SU-DHL-6 (cell line): ENCODE measurements around the gene AJUBA.

Experiments used
- H2AFZ ChIP-seq: fragments of 200-600 bp; sonication (generic); 2 replicates; pipeline ENCODE4 v1.6.1; 2014; ENCODE audit warnings: low read depth, mild to moderate bottlenecking, moderate library complexity, mixed read lengths, antibody characterized with exemption, low read length; ENCODE audit not compliant: severe bottlenecking
- H3F3A ChIP-seq: fragments of 200-600 bp; shearing (Covaris generic); 2 replicates; pipeline ENCODE4 v1.6.0; 2016; ENCODE audit warnings: antibody characterized with exemption, mild to moderate bottlenecking; ENCODE audit not compliant: insufficient read depth
- H3K27ac ChIP-seq: fragments of 200-600 bp; sonication (generic); 2 replicates; pipeline ENCODE4 v1.5.1; 2016; ENCODE audit warnings: low read depth, mild to moderate bottlenecking, low read length, moderate library complexity, mixed read lengths
- H3K27me3 ChIP-seq: fragments of 200-600 bp; sonication (generic), shearing (Covaris generic); 2 replicates; pipeline ENCODE4 v1.6.0; 2014; ENCODE audit warnings: mild to moderate bottlenecking, low read length
- H3K36me3 ChIP-seq: fragments of 200-600 bp; sonication (generic); 2 replicates; pipeline ENCODE4 v1.6.1; 2014; ENCODE audit warnings: mild to moderate bottlenecking, low read length, mixed read lengths
- H3K4me2 ChIP-seq: fragments of 300-600, 200-600 bp; shearing (Covaris generic), sonication (generic); 2 replicates; pipeline ENCODE4 v1.6.0; 2014; ENCODE audit warnings: low read length, low read depth, mild to moderate bottlenecking; ENCODE audit not compliant: poor library complexity, severe bottlenecking
- H3K4me3 ChIP-seq: fragments of 200-600 bp; sonication (generic); 2 replicates; pipeline ENCODE4 v1.5.1; 2014; ENCODE audit warnings: antibody characterized with exemption, low read length, mild to moderate bottlenecking, mixed read lengths; ENCODE audit not compliant: insufficient read depth, poor library complexity, severe bottlenecking
- H3K79me2 ChIP-seq: fragments of 200-600 bp; sonication (generic); 2 replicates; pipeline ENCODE4 v1.6.1; 2014; ENCODE audit warnings: mild to moderate bottlenecking, low read length, moderate library complexity; ENCODE audit not compliant: insufficient read depth
- H3K9ac ChIP-seq: fragments of 200-600 bp; sonication (generic); 2 replicates; pipeline ENCODE4 v1.7.0; 2014; ENCODE audit warnings: mild to moderate bottlenecking, low read length
- H3K9me2 ChIP-seq: fragments of 200-600 bp; sonication (generic); replicated peaks from 2 replicates; pipeline ENCODE4 v1.6.1; 2014; ENCODE audit warnings: low read length; ENCODE audit not compliant: insufficient read depth
- H3K9me3 ChIP-seq: fragments of 200-600 bp; sonication (generic); 2 replicates; pipeline ENCODE4 v1.6.1; 2014; ENCODE audit warnings: low read length, mixed read lengths; ENCODE audit not compliant: insufficient read depth
- H4K20me1 ChIP-seq: fragments of 200-600 bp; sonication (generic); 2 replicates; pipeline ENCODE4 v1.6.1; 2014; ENCODE audit warnings: low read depth, mild to moderate bottlenecking, antibody characterized with exemption, low read length, moderate library complexity, mixed read lengths
- CTCF ChIP-seq: fragments of 200-600 bp; sonication (generic); IDR thresholded peaks from one replicate; pipeline ENCODE4 v1.5.1; 2017; ENCODE audit warnings: antibody characterized with exemption, mild to moderate bottlenecking, low read length, moderate library complexity; ENCODE audit not compliant: insufficient read depth, poor library complexity, severe bottlenecking
- EZH2phosphoT487 ChIP-seq: fragments of 200-600 bp; sonication (generic), shearing (Covaris generic); conservative IDR thresholded peaks from 2 replicates; pipeline ENCODE4 v1.6.1; 2018; ENCODE audit warnings: mild to moderate bottlenecking, antibody characterized with exemption, low read length, moderate library complexity, mixed read lengths

Gene AJUBA

GRCh38 chr14:22973217-22974032, 8.9 kb downstream of the AJUBA start:
- no peak overlapping the region for H3K9ac ChIP-seq
- no peaks in the 10 kb centered on the region for H3K9me2 ChIP-seq
- H3K27ac ChIP-seq: no peak overlapping the region
- H3K9me3 ChIP-seq: no peaks in the 10 kb centered on the region
- no peak overlapping the region for H3K4me2 ChIP-seq
- H3K36me3 ChIP-seq: no peaks in the 10 kb centered on the region
- H2AFZ ChIP-seq: no peak overlapping the region
- H4K20me1 ChIP-seq: no peaks in the 10 kb centered on the region
- H3F3A ChIP-seq: no peaks in the 10 kb centered on the region
- H3K27me3 ChIP-seq: no peaks in the 10 kb centered on the region
- H3K79me2 ChIP-seq: no peaks in the 10 kb centered on the region
- TF ChIP-seq CTCF (peak; percentile 52), EZH2phosphoT487 (no peak)
- H3K4me3 ChIP-seq: no peak overlapping the region

GRCh38 chr14:22972313-22972930, 9.9 kb downstream of the AJUBA start:
- Histone ChIP-seq H3K36me3 (no peaks in the 10 kb centered on the region), H3K27ac (no peak overlapping the region), H3K9me2 (no peaks in the 10 kb centered on the region), H3K4me2 (no peak overlapping the region), H3K9ac (no peak overlapping the region), H3K4me3 (no peak overlapping the region), H3K9me3 (no peaks in the 10 kb centered on the region), H3K27me3 (no peaks in the 10 kb centered on the region), H3K79me2 (no peaks in the 10 kb centered on the region), H2AFZ (no peak overlapping the region), H3F3A (no peaks in the 10 kb centered on the region), H4K20me1 (no peaks in the 10 kb centered on the region)
- TF ChIP-seq EZH2phosphoT487: no peak
- TF ChIP-seq CTCF: no peak

- Histone ChIP-seq H3K36me3 (no peaks in the 10 kb centered on the region), H3K9me3 (no peaks in the 10 kb centered on the region), H3F3A (no peaks in the 10 kb centered on the region), H3K9ac (no peak overlapping the region), H3K27ac (no peak overlapping the region), H4K20me1 (no peaks in the 10 kb centered on the region), H3K4me3 (no peak overlapping the region), H3K4me2 (no peak overlapping the region), H3K9me2 (no peaks in the 10 kb centered on the region), H2AFZ (no peak overlapping the region), H3K79me2 (no peaks in the 10 kb centered on the region), H3K27me3 (no peaks in the 10 kb centered on the region)
- TF ChIP-seq EZH2phosphoT487 (no peak), CTCF (no peak)
These were observed 11.2 kb downstream of the AJUBA start for GRCh38 chr14:22971152-22971551.
